Measurements from ENCODE around the gene ROBO4.

ROBO4 gene

DNA sequence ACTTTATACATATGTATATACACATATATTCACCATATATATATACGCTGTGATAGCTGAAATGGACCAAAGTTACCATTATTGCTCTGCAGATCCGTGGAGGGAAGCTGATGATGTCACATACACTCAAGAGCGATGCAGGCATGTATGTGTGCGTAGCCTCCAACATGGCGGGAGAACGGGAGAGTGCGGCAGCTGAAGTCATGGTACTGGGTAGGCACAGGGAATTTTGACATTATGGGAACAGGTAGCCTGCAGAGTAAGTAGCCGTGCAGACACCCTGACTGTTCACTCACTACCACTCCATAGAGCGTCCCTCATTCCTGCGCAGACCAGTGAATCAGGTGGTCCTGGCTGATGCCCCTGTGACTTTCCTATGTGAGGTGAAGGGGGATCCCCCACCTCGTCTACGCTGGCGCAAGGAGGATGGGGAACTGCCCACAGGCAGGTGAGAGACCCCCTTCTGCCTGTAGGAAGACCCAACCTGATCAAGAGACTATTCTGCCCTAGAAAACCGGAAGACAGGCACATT, 27.7 kb downstream of the ROBO4 start:
- DNase-seq: no peak

DNA sequence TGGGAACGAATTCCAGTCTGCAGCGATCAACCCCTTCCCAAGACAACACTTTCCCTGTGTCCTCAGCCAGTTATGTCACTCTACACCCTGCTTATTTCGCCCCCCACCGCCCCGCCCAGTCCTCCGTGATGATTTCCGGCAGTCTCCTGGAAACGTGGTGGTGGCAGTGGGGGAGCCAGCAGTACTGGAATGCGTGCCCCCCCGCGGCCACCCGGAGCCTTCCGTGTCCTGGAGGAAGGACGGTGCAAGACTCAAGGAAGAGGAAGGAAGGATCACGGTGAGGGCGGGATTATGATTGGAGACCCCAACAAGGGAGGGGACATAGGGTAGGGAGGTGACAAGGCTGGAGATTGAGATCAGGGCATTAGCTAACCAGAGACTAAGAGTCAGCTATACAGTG, 28.3 kb downstream of the ROBO4 start:
- DNase-seq: no peak

DNA sequence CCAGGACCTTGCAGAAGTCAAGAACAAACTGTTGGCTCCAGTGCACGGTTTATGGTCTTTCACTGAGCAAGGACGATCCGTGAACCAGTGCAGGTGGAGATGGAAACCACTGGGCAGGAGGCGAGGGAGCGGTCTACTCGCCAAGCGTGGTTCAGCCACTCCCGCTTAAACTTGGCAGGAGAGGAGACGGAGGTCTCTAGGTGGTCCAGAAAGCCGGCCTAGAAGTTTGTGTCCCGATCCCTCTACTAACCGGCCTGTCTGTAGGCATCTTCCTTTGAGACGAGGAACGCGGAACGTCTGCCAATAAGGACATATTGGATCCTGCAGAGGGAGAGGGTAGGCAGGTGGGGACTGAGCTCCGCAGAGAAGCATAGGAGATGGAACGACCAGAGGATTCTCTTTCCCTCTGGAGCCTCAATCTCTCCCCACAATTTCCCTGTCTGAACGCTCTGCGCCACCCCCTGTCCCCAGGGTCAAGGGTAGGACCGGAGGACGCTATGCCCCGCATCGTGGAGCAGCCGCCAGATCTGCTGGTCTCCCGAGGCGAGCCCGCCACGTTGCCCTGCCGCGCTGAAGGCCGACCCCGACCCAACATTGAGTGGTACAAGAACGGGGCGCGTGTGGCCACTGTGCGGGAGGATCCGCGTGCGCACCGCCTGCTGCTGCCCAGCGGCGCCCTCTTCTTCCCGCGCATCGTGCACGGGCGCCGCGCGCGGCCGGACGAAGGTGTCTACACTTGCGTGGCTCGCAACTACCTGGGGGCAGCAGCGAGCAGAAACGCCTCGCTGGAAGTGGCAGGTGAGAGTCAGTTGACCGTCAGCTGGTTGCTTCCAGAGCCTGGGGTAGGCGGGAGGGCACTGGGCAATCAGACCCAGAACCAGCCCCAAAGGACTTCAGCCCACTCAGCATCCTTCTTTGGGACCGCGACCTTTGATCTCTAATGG, 29.1 kb downstream of the ROBO4 start:
- DNase-seq: no peak

DNA sequence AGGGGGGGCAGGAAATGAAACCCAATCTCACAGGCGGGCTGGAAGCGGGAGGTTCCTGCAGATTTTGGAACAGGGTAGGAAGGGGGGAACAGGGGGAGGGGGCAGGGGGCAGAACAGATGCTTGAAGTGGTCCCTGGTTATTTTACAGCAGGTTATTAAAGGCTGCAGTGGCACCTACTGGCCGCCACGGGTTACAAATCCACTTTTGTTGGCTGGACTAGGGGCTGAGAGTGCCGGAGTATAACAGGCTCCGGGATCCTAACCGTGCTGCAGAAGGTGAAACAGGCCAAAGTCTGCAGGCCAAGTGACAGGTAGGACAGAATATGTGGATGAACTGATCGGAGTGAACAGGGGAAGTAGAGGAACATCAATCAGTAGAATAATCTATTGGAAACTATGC, 30.0 kb downstream of the ROBO4 start:
- peak in 1 of 2 experiments; percentile 20 for DNase-seq

DNA sequence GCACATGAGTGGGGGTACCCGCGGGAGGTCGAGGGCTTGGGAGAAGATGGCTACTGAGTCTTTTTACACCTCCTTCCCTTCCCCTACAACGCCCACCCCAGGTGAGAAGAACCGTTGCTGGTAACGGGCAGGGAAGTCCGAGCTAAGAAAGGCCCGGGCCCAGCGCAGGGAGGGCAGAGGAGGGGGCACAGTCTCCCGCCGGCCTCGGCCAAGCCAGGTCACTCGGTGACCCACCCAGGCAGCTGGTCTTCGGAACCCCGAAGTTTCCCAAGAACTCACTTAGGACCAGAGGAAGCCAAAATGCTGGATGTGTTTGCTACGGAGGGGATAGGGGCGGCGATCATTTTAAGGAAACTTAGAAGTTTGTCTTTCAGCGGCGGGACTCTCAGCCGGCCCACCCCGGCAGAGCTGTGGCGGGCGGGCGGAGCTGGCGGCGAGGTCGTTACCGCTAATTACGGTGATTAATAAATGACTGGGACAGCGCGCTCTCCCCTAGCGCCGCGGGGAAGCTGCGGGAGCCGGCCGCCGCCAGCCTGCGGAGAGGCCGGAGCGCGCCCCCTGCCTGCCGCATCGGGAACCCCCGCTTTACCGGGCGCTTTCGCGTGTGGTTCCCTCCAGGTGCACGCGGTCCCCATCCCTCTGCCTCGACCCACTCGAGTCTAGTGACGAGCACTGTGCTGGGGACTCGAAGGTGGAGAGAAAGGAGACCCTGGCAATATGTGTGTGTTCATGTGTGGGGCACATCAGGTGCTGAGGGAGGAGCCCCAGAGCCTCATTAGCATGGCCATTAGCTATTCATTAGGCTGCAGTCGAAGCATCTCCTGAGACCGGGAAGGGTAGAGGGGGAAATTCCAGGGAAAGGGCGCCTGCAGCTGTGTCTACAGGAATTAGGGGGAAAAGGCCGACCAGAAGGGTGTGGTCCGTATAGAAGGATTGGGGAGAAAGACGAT, 31.5 kb downstream of the ROBO4 start:
- peak in 1 of 2 experiments; percentile 21 for DNase-seq

DNA sequence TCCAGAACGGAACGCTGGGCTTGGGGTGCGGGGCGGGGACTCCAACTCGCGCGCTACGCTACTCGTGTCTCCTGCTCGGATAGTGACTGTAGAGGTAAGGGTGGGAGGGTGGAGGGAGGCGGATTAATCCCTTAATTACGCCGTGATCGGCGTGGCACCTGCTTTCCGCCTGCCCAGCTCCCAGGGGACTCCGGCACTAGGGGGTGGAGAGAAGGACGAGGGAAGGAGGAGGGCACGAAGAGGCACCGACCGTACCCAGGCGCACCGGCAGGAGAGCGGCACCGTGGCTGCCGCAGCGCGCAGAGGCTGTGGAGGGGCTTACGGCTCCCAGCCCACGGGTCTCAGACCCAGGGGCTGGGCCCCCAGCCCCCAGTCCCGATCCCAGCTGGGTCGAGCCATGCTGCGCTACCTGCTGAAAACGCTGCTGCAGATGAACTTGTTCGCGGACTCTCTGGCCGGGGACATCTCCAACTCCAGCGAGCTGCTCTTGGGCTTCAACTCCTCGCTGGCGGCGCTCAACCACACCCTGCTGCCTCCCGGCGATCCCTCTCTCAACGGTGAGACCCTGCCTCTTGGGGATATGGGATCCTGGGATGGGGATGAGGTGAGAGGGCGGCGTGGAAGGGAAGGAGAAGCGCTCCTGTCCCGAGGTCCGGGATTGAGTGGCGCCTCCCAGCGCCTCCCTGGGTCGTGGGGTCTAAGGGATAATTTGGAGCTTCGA, 32.3 kb downstream of the ROBO4 start, which contains the start of gene ROBO3:
ROBO3 (plus strand) TSS at position 252 of the 721 bp plus-strand sequence; CDS start at position 398, 146 bp downstream.
- DNase-seq: peak in 1 of 2 experiments; percentile 8

DNA sequence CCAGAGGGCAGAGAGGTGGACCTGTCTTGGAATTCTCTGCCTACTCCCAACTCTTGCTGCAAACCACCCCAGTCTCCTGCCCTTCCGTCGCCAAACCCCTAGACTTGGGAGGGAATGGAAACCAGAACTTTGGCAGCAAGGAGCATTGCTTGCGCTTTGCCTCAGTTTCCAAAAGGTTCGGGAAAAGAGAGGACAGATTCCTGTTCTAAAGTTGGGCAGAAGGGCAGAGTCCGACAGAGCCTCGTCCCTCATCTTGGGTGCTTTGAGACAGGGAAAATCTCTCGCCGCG, 32.8 kb downstream of the ROBO4 start:
- no peak for DNase-seq

DNA sequence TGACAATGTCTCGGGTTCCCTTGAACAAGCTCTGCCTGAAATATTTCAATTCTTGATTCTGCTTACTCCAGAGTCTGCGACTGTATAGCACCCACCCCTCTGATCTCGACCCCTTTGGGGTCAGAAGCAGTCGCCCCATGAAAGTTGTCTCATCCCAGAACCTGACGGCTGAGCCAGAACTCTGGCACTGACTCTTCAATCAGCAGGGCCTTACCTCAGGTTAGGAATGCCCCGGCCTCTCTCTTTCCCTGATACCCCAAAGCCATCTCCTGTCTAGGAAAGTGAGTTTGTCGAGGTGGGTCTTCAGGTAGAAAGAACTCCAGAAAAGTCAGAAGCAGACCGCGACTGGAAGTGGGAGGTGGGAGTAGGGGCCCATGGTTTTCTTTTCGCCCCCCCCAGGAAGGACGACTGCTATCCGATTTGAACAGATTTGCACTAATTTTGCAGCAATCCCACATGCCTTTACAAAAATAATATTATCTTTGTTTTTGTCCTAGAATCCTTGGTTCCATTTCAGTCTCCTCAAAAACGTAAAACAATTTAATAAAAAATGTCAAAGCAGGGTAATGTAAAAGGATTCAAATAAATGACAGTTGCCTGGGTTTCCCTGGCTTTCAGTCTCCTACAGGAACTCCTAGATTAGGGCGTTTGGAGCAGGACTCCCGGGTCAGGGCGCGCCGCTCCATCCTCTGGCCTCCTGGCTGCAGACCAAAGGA, 33.3 kb downstream of the ROBO4 start:
- DNase-seq: no peak

DNA sequence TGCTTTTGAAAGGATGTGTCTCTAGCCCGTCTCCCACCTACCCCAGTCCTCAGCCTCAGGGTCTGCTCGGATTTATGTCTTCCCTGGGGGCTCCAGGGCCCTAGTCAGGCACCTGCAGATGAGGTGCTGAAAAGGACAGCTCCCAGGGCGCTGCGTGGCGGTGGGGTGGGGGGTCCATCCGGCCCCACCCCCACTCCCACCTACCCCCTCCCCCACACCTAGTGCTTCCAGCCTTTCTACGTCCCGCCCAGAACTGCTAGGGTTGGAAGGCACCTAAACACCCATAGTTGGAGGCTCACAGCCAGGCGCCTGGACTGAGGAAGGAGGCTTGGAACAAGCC, 33.9 kb downstream of the ROBO4 start:
- DNase-seq: no peak

DNA sequence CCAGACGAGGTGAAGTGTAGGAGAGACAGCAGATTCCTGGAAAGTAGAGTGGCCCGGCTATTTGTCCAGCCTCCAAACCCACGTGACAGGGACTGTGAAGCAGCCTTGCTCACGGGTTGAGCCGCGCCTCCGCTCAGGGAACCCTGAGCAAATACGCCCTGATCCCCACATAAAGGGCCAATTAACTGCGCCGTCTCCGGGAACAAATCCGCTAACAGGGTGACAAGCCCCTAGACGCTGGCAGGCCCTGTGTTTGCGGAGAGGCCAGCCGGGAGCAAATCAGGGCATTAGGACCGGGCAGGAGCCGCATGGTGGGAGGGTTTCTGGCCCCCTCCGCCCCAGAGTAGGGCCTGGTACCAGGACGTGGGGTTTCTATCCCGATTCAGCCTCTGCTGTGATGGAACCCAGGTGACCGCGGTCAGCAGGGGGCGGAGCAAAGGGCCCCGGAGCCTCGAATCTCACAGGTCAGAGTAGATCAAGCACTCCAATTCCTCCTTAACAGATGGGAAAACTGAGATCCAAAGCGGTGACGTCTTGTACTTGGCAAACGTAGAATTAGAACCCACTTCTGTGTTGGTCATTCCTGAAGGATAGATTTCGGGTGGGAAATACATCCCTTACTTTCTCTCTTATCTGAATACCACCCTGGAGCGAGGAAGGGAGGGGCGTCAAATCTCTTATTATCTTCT, 34.4 kb downstream of the ROBO4 start:
- no peak for DNase-seq

DNA sequence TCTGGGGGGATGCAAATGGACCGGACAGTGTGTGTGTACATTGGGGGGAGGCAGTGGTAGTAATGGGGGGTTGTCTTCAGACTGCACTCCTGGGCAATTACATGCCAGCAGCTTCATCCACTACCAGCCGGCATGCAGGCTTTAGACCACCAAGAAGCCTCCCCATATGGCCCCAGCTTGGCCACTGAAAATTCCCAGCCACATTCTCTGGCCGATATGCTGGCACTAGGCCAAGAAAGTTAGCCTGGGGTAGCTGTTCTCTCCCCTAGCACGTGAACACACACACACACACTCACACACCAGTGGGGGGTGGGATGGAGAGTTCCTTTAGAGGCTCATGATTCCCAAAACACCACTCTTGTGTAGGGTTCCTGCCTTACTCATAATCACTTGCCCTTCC, 36.0 kb downstream of the ROBO4 start:
- no peak for DNase-seq

DNA sequence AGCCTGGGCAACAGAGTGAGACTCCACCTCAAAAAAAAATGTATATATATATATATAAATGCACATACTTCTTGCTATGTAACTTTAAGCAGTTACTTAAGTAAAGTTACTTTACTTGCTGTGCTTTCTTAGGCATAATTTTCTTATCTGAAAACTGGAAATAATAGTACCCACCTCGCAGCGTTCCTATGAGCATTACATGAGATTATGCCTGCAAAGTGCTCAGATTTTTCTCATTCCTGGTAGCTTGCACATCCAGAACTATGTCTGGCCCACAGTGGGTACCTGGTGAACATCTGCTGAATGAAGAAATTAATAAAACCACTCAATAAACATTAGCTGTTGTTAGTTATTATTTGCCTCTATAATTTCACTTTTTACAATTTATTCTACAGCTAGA, 38.5 kb downstream of the ROBO4 start:
- DNase-seq: no peak

DNA sequence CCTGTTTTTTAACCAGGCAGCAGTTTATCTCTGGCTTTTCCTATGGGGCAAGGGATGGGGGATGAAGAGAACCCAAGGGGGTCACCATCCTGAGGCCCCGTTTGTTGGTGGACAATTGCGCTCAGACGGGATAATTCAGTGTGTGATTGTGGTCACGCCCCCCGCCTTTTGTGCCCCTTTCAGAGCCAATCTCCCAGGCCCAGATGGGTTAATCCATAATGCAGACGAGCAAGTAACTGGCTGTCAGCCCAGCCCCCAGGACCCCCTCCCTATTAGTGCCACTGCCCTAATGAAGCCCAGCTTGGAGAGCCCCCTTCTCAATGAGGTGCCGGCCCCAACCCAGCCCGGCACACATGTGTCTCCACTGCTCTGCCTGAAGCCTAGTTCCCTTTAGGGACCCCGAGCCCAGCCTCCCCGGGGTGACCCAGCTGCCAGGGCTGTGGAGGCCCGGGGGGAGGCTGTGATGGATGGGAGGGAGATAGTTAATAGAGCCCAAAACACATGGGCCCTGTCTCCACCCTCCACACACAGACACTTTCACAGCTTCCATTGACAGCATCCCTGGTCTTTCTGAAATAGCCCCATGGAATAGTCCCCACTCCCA, 51.5 kb downstream of the ROBO4 start:
- no peak for DNase-seq

DNA sequence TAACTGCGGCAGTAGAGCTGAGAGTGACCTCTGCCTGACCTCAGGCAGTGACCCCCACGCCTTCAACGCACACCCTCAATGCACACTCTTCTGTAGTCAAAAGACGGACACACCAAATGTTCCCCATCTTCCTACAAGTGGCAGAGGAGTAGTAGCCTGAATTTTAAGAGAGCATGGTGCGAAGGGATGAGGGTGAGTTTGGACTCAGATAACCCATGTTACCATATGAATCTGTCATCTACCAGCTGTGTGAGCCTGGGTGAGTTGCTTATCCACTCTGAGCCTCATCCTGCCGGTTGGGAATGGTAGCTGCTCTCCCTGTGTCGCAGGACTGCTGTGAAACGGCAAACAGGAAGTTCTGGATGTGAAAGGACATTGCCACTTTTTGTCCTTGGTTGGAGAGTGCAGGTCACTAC, 53.0 kb downstream of the ROBO4 start:
- no peak for DNase-seq

DNA sequence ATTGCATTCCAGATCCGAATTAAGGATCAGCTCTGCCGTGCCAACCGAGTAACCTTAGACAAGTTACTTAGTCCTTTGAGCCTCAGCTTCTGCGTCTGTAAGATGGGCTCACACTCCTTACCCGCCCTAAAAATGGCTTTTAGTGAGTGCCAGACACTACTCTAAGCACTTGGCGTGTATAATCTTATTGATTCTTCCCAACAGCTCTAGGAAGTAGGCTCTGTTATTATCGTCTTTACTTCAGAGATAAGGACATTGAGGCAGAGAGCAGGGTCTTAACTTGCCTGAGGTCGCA, 54.1 kb downstream of the ROBO4 start:
- no peak for DNase-seq

DNA sequence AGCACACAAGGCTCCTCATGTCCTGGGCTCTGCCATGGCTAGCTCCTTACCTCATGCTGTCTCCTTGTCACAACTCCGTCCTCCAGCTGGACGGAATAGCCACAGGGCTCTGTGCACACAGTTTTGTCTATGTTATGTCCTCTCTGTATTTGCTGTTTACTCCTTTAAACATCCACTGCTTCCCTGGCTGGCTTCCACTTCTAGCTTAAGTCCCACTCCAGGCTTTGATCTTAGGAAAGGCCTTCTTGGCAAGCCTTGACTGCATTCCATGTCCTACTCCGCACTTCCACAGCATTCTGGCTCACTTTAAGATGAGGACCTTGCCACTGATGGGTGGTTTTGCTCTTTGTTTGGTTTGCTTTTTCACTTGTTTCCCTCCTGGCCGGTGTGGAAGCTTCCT, 55.4 kb downstream of the ROBO4 start:
- DNase-seq: no peak

DNA sequence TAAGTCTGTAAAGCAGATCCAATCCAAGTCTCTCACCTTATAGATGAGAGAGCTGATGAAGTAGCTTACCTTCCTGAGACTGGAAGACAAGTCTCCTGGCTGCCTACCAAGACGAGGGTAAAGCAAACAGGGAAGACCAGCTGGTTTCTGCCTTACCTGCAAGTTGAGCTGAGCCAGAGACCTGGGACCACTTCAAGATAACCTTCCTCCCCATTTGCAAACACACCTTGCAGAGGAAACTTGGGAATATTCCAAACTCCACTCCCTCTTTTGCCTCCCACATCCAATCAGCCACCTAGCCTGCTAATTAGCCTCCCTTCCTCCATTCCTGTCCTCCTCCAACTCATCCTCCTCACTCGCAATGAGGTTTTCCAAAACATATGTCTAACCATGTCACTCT, 55.8 kb downstream of the ROBO4 start:
- DNase-seq: no peak

DNA sequence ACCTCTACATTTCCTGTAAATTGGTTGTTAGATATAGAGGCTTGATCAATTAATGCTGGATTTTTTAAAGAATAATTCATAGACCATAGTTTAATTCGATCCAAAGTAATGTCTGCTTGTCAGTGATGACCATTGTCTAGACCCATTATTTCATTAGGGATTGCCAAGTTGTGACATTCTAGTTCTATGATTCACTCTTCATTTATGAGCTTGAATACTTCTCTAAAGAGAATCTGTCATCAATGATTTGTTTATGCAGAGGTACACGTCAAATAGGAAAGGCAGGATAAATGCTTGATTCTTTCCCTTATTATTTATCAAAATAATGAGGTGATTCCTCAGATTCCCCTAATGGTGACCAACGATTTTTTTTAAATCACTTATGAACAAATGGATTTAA, 56.5 kb downstream of the ROBO4 start:
- DNase-seq: no peak

DNA sequence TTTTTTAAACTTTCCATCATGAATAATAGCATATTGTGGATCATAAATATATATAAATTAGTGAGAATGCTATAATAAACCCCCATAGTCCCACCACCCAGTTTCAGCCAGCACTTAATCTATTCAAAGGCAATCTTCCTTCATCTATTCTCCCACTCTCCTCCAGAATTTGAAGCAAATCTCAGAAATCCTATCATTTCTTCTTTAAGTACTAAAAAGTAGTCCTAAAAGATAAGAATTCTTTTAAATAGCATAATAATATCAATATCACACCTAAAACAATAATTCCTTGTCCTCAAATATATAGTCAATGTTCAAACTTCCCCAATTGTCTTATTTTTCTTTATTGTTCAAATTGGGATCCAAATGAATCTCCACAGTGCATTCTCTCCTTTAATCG, 57.0 kb downstream of the ROBO4 start:
- no peak for DNase-seq

DNA sequence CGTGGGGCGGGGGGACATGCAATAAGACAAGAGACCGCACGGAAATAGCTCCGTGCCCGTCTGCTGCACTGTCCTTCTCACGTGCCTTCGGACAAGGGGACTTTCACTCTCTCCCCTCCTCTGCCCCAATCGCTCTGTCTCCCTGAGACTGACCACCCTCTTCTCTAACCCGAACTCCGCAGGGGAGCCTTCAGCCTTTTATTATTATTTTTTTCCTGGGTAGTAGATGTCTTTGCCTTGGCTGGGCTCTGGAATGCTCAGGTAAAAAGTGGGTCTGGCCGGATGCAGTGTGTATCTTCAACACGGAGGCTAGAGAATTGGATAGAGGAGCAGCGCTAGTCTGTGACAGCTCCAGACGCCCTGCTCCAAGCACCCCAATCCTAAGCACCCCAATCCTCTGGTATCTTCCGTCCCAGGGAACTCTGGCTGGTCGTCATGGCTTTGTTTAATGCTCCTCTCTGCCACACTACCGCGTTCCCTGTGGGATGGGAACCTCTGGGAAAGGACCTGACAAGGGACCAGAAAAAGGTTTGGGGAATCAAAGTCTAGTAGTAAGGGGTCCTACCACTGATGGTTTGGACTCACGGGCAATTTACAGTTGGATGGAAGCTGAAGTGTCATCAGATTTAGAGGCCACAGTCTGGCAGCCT, 57.6 kb downstream of the ROBO4 start:
- no peak for DNase-seq
